Cerebellar nuclear complex (tissue), 1 donor: ENCODE results near the gene HDAC10.

ENCODE experiments used
- DNase-seq, 2 experiments: peaks; one replicate each; lab custom pipeline; 2025; lab: John Stamatoyannopoulos, UW

HDAC10 gene

GRCh38 chr22:50236731-50237409 is 14.2 kb downstream of the HDAC10 start:
- DNase-seq: no peak

- no peak for DNase-seq
Measured at GRCh38 chr22:50233223-50233622, 17.8 kb downstream of the HDAC10 start.

GRCh38 chr22:50232481-50233151 is 18.4 kb downstream of the HDAC10 start:
- DNase-seq: no peak

- no peak for DNase-seq
Measured at GRCh38 chr22:50229370-50229769, 21.7 kb downstream of the HDAC10 start.

GRCh38 chr22:50228366-50228765 is 22.7 kb downstream of the HDAC10 start:
- DNase-seq: no peak

- DNase-seq: no peak
Measured at GRCh38 chr22:50227579-50228215, 23.4 kb downstream of the HDAC10 start.

GRCh38 chr22:50226875-50227165 is 24.2 kb downstream of the HDAC10 start:
- no peak for DNase-seq

- DNase-seq: no peak
Measured at GRCh38 chr22:50226063-50226874, 24.8 kb downstream of the HDAC10 start.

GRCh38 chr22:50225200-50225969 is 25.7 kb downstream of the HDAC10 start:
- no peak for DNase-seq

- DNase-seq: no peak
Measured at GRCh38 chr22:50224071-50224470, 27.0 kb downstream of the HDAC10 start.

GRCh38 chr22:50222508-50222907 is 28.6 kb downstream of the HDAC10 start:
- DNase-seq: no peak

GRCh38 chr22:50221410-50222300 is 29.4 kb downstream of the HDAC10 start:
- DNase-seq: no peak

- no peak for DNase-seq
Measured at GRCh38 chr22:50220603-50221409, 30.3 kb downstream of the HDAC10 start.

- no peak for DNase-seq
Measured at GRCh38 chr22:50219800-50220602, 31.1 kb downstream of the HDAC10 start.

GRCh38 chr22:50218996-50219727 is 31.9 kb downstream of the HDAC10 start:
- no peak for DNase-seq

- DNase-seq: no peak
Measured at GRCh38 chr22:50218153-50218995, 32.7 kb downstream of the HDAC10 start.

- DNase-seq: no peak
Measured at GRCh38 chr22:50217543-50218152, 33.4 kb downstream of the HDAC10 start.
